Measurements from ENCODE around the gene COL4A4.
"Not testable (repeated sequence)": the region's sequence is repeated elsewhere in the genome, so short reads cannot be mapped to it uniquely, and the experiment has no call there.

Gene COL4A4

DNA sequence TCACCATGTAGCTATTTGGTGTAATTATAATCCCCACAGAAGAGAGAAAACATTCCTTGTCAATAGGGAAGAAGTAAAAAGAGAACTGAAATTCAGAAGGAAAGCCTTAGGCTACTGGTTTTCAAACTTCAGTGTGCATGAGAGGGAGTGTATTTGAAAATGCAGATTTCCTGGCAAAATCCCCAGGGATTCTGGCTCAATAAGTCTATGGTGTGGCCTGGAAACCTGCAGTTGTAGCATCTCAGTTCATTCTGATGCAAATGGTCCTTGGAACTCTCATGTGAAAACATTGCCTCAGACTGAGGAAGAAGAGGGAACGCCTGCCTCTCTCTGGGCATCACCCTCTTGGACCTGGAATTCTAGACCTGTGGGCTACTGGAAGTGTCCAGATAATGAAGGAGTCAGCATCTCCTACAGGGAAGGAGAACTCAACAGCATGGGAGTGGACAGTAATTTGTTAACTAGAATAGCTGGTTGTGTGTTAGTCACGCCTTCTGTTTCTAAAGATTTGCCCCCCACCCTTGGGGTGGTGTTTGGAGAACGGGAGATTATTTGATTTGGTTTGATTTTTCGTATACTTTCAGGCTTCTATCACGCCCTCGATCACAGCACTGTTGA is 21.7 kb upstream of the COL4A4 start:
- Histone ChIP-seq H3K4me3 (ENCODE audit: low read length) (no peak overlapping the region), H3K9ac (ENCODE audit: low read depth, low read length) (no peak overlapping the region), H3K36me3 (ENCODE audit: insufficient read depth, low read depth, low read length) (no peaks in the 10 kb centered on the region), H3K4me1 (ENCODE audit: insufficient read depth, low read length) (peaks cover 15% of the 10 kb centered on the region), H3K27ac (ENCODE audit: low read length) (no peak overlapping the region), H3K27me3 (ENCODE audit: insufficient read depth, low read length) (no peaks in the 10 kb centered on the region), H3K9me3 (ENCODE audit: insufficient read depth, low read depth, low read length) (no peaks in the 10 kb centered on the region)

DNA sequence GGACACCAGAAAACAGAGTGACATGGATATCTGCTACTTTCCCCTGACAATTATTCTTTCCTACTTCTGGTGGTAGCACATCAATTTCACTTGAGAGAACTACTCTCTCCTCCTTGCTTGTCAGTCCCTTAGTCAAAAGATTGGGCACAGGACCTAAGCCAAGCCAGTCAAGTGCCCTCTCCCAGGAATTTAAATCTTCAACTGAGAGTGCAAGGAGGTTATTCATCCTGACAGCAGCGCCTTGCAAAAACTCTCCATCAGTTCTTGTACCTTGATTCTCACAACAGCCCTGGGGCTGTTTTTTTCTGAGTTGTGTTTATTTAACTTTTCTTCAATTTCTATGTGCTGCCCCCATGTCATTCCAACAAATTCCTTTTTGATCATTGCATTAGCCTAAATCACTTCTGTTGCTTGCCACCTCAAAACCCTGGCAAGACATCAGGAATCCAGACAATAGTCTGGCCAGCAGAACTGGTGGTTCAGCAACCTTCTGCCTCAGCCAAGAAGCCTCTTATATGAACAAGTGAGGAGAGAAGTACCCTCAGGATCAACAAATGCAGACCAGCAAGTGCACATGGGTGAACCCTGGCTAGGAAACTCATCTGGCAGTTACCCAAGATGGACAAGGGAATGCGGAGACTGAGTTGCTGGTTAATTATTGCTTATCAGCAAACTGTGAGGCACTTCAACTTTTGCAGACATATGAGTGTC is 19.8 kb upstream of the COL4A4 start:
- H3K27me3 ChIP-seq (ENCODE audit: insufficient read depth, low read length): no peaks in the 10 kb centered on the region
- no peaks in the 10 kb centered on the region for H3K36me3 ChIP-seq (ENCODE audit: insufficient read depth, low read depth, low read length)
- peaks cover 11% of the 10 kb centered on the region; the same call in 1 of the 2 replicates for H3K4me1 ChIP-seq (ENCODE audit: insufficient read depth, low read length)
- H3K4me3 ChIP-seq (ENCODE audit: low read length): no peak overlapping the region
- H3K9ac ChIP-seq (ENCODE audit: low read depth, low read length): no peak overlapping the region
- H3K27ac ChIP-seq (ENCODE audit: low read length): no peak overlapping the region
- no peaks in the 10 kb centered on the region for H3K9me3 ChIP-seq (ENCODE audit: insufficient read depth, low read depth, low read length)

GRCh38 chr2:227182765-227183164 is 18.8 kb upstream of the COL4A4 start:
- Histone ChIP-seq H3K27me3 (ENCODE audit: insufficient read depth, low read length) (no peaks in the 10 kb centered on the region), H3K4me1 (ENCODE audit: insufficient read depth, low read length) (peaks cover 9% of the 10 kb centered on the region; the same call in 1 of the 2 replicates), H3K27ac (ENCODE audit: low read length) (no peak overlapping the region), H3K9ac (ENCODE audit: low read depth, low read length) (no peak overlapping the region), H3K9me3 (ENCODE audit: insufficient read depth, low read depth, low read length) (no peaks in the 10 kb centered on the region), H3K4me3 (ENCODE audit: low read length) (no peak overlapping the region), H3K36me3 (ENCODE audit: insufficient read depth, low read depth, low read length) (no peaks in the 10 kb centered on the region)

DNA sequence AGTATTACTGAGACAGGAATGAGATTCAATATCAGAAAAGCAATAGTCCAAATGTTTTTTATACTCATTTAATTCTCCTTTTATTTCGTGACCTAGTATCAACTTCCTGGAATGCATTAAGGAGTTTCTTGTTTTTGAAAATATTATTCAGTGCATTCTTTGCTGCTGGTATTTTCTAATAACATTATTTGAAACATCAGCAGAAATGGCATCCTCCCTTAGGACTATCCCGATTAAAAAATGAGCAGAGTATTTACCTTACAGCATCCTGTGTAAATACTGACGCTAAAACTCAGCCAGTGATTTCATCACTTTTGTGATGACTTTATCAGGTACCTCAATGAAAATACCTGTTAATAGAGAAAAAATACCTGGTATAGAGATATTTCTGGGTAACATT is 16.8 kb upstream of the COL4A4 start:
- H3K27me3 ChIP-seq (ENCODE audit: insufficient read depth, low read length): no peaks in the 10 kb centered on the region
- peaks cover 7% of the 10 kb centered on the region; the same call in 1 of the 2 replicates for H3K4me1 ChIP-seq (ENCODE audit: insufficient read depth, low read length)
- H3K9ac ChIP-seq (ENCODE audit: low read depth, low read length): no peak overlapping the region
- no peak overlapping the region for H3K4me3 ChIP-seq (ENCODE audit: low read length)
- no peaks in the 10 kb centered on the region for H3K36me3 ChIP-seq (ENCODE audit: insufficient read depth, low read depth, low read length)
- no peak overlapping the region for H3K27ac ChIP-seq (ENCODE audit: low read length)
- no peaks in the 10 kb centered on the region for H3K9me3 ChIP-seq (ENCODE audit: insufficient read depth, low read depth, low read length)

GRCh38 chr2:227179988-227180685 is 16.1 kb upstream of the COL4A4 start:
- no peak overlapping the region for H3K4me3 ChIP-seq (ENCODE audit: low read length)
- no peak overlapping the region for H3K9ac ChIP-seq (ENCODE audit: low read depth, low read length)
- no peak overlapping the region for H3K27ac ChIP-seq (ENCODE audit: low read length)
- no peaks in the 10 kb centered on the region for H3K9me3 ChIP-seq (ENCODE audit: insufficient read depth, low read depth, low read length)
- no peaks in the 10 kb centered on the region for H3K36me3 ChIP-seq (ENCODE audit: insufficient read depth, low read depth, low read length)
- peaks cover 1% of the 10 kb centered on the region; the same call in 1 of the 2 replicates for H3K4me1 ChIP-seq (ENCODE audit: insufficient read depth, low read length)
- H3K27me3 ChIP-seq (ENCODE audit: insufficient read depth, low read length): no peaks in the 10 kb centered on the region

GRCh38 chr2:227177592-227178336 is 13.8 kb upstream of the COL4A4 start:
- Histone ChIP-seq H3K9me3 (ENCODE audit: insufficient read depth, low read depth, low read length) (no peaks in the 10 kb centered on the region), H3K27ac (ENCODE audit: low read length) (no peak overlapping the region), H3K4me1 (ENCODE audit: insufficient read depth, low read length) (no peaks in the 10 kb centered on the region), H3K27me3 (ENCODE audit: insufficient read depth, low read length) (no peaks in the 10 kb centered on the region), H3K4me3 (ENCODE audit: low read length) (no peak overlapping the region), H3K36me3 (ENCODE audit: insufficient read depth, low read depth, low read length) (no peaks in the 10 kb centered on the region), H3K9ac (ENCODE audit: low read depth, low read length) (no peak overlapping the region)

DNA sequence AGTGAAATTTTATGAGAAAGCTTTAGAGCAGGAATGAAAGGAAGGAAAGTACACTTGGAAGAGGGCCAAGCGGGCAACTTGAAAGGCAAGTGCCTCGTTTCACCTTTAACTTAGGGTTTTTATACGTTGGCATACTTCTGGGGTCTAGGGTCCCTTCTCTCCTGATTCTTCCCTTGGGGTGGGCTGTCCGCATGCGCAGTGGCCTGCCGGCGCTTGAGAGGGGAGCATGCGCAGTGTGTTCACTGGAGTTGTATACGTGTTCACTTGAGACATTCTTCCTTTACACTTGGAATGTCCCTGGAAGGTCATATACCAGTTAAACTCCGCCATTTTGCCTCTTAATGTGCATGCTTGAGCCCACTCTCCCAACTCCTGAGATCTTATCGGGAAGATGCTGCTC is 7.8 kb upstream of the COL4A4 start:
- H3K4me1 ChIP-seq (ENCODE audit: insufficient read depth, low read length); H3K9ac ChIP-seq (ENCODE audit: low read depth, low read length); H3K4me3 ChIP-seq (ENCODE audit: low read length); H3K27me3 ChIP-seq (ENCODE audit: insufficient read depth, low read length); H3K27ac ChIP-seq (ENCODE audit: low read length); H3K36me3 ChIP-seq (ENCODE audit: insufficient read depth, low read depth, low read length); H3K9me3 ChIP-seq (ENCODE audit: insufficient read depth, low read depth, low read length): not testable (repeated sequence)

- Histone ChIP-seq H3K27ac (ENCODE audit: low read length) (no peak overlapping the region), H3K9ac (ENCODE audit: low read depth, low read length) (no peak overlapping the region), H3K36me3 (ENCODE audit: insufficient read depth, low read depth, low read length) (no peaks in the 10 kb centered on the region), H3K27me3 (ENCODE audit: insufficient read depth, low read length) (peaks cover 73% of the 10 kb centered on the region), H3K4me3 (ENCODE audit: low read length) (peak overlapping the region; percentile 68), H3K4me1 (ENCODE audit: insufficient read depth, low read length) (peaks cover 3% of the 10 kb centered on the region; the same call in 1 of the 2 replicates), H3K9me3 (ENCODE audit: insufficient read depth, low read depth, low read length) (no peaks in the 10 kb centered on the region; the same call in 1 of the 2 replicates)
Observed at GRCh38 chr2:227164763-227165291, 822 bp upstream of the COL4A4 start.

GRCh38 chr2:227163485-227163997 is 464 bp downstream of the COL4A4 start:
- Histone ChIP-seq H3K9me3 (ENCODE audit: insufficient read depth, low read depth, low read length) (no peaks in the 10 kb centered on the region; the same call in 1 of the 2 replicates), H3K27ac (ENCODE audit: low read length) (no peak overlapping the region), H3K4me3 (ENCODE audit: low read length) (peak overlapping the region; percentile 68), H3K27me3 (ENCODE audit: insufficient read depth, low read length) (peaks cover 73% of the 10 kb centered on the region), H3K9ac (ENCODE audit: low read depth, low read length) (no peak overlapping the region; the same call in 1 of the 2 replicates), H3K4me1 (ENCODE audit: insufficient read depth, low read length) (peaks cover 3% of the 10 kb centered on the region; the same call in 1 of the 2 replicates), H3K36me3 (ENCODE audit: insufficient read depth, low read depth, low read length) (no peaks in the 10 kb centered on the region)

DNA sequence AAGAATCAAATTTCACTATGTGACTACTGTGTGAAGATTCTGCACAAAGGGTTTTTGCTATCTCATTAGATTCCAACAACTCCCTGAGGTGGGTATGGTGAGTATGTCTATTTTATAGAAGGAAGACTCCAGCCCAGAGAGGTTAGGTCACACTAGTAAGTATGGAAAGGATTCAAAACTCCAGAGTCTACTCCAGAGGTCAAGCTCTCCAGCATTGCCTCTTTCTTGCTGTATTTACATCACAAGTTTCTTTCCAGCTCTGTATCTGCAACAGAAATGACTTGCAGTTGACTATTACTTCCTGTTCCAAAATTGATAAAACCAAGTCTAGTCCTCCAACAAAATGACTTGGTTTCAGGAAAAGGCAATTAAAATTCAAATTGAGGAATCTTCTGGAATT is 2.1 kb downstream of the COL4A4 start:
- no peak overlapping the region for H3K27ac ChIP-seq (ENCODE audit: low read length)
- no peak overlapping the region for H3K4me3 ChIP-seq (ENCODE audit: low read length)
- no peaks in the 10 kb centered on the region for H3K36me3 ChIP-seq (ENCODE audit: insufficient read depth, low read depth, low read length)
- H3K9ac ChIP-seq (ENCODE audit: low read depth, low read length): no peak overlapping the region
- peaks cover 3% of the 10 kb centered on the region; the same call in 1 of the 2 replicates for H3K4me1 ChIP-seq (ENCODE audit: insufficient read depth, low read length)
- no peaks in the 10 kb centered on the region; the same call in 1 of the 2 replicates for H3K9me3 ChIP-seq (ENCODE audit: insufficient read depth, low read depth, low read length)
- H3K27me3 ChIP-seq (ENCODE audit: insufficient read depth, low read length): peaks cover 70% of the 10 kb centered on the region

DNA sequence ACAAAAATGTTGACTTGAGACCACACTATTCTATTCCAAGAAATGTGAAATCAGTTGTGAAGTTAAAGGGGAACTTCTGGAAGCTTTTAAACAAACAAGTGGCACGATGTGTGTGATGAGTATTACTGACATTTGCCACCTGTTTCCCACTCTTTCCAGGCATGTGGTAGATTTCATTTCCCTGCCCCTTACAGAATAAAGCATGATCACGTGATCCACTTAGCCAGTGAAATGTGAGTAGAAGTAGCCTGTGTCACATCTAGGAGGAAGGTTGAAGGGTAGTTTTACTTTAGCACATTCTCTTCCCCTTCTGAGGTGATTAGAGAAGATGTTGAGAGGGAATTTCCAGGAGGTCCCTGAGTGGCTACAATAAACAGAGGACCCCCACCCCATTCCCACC is 3.8 kb downstream of the COL4A4 start:
- Histone ChIP-seq H3K4me1 (ENCODE audit: insufficient read depth, low read length) (no peaks in the 10 kb centered on the region), H3K4me3 (ENCODE audit: low read length) (no peak overlapping the region), H3K27ac (ENCODE audit: low read length) (no peak overlapping the region), H3K9ac (ENCODE audit: low read depth, low read length) (no peak overlapping the region), H3K9me3 (ENCODE audit: insufficient read depth, low read depth, low read length) (no peaks in the 10 kb centered on the region; the same call in 1 of the 2 replicates), H3K27me3 (ENCODE audit: insufficient read depth, low read length) (peaks cover 53% of the 10 kb centered on the region), H3K36me3 (ENCODE audit: insufficient read depth, low read depth, low read length) (no peaks in the 10 kb centered on the region)

Measured in iPS-20b (cell line).